ENCODE results near the gene DENND6B. TPM values are rescaled to one million over a fixed set of nuclear protein-coding genes. Genes with fewer than 3 reads are reported as not detected.

DENND6B gene
- total RNA-seq, 3 donors from 2014 or later (not counting 1 experiment from before 2014, with no cell fraction given), result 3.1 to 5.0 (median 4.5) TPM

DNA sequence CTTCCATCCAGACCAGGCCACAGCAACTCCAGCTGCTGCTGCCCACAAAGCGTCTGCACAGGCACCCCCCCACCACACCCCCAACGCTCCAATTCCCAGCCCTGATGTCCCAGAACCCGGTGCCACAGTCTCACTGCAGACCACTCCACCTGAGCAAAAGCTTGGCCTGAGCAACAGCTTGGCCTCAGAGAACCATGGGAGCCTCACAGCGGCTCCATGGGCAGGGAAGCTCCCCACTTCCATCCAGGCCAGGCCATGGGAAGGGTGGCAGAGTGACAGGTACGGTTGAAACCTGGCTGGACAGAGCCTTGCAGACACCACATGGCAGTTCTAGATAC is 32.5 kb downstream of the DENND6B start:
- H3K36me3 ChIP-seq (ENCODE audit: control insufficient read depth, insufficient read depth, low read length), result no peaks in the 10 kb centered on the region
- TF ChIP-seq, protein P1, sequence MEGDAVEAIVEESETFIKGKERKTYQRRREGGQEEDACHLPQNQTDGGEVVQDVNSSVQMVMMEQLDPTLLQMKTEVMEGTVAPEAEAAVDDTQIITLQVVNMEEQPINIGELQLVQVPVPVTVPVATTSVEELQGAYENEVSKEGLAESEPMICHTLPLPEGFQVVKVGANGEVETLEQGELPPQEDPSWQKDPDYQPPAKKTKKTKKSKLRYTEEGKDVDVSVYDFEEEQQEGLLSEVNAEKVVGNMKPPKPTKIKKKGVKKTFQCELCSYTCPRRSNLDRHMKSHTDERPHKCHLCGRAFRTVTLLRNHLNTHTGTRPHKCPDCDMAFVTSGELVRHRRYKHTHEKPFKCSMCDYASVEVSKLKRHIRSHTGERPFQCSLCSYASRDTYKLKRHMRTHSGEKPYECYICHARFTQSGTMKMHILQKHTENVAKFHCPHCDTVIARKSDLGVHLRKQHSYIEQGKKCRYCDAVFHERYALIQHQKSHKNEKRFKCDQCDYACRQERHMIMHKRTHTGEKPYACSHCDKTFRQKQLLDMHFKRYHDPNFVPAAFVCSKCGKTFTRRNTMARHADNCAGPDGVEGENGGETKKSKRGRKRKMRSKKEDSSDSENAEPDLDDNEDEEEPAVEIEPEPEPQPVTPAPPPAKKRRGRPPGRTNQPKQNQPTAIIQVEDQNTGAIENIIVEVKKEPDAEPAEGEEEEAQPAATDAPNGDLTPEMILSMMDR (IDR thresholded peaks at IDR 0.05), result no peak
- Mint-ChIP-seq H3K4me3 (no peak overlapping the region), H3K27me3 (ENCODE audit: low read depth in 2 of 2) (peaks cover 9 to 22% of the 10 kb centered on the region in 2 donors), H3K9me3 (no peaks in the 10 kb centered on the region), H3K4me1 (peaks cover 0 to 5% of the 10 kb centered on the region in 2 donors), H3K27ac (no peak overlapping the region), H3K36me3 (no peaks in the 10 kb centered on the region)
- H3K27ac ChIP-seq (ENCODE audit: low read length), result no peak overlapping the region
- WGBS (ENCODE audit: insufficient coverage), result 53% methylated on average over 5 of the region's 5 CpGs
- H3K27me3 ChIP-seq (ENCODE audit: control insufficient read depth, insufficient read depth, low read length), result no peaks in the 10 kb centered on the region
- no peaks in the 10 kb centered on the region for H3K9me3 ChIP-seq (ENCODE audit: control insufficient read depth, insufficient read depth, low read length)
- no peak overlapping the region for H3K4me3 ChIP-seq (ENCODE audit: low read length)
- ATAC-seq (no peak), DNase-seq (no peak)
- intact Hi-C loops (cut with micrococcal nuclease), result no loop called here
- peaks cover 27% of the 10 kb centered on the region for H3K4me1 ChIP-seq (ENCODE audit: control insufficient read depth, insufficient read depth, low read length)

DNA sequence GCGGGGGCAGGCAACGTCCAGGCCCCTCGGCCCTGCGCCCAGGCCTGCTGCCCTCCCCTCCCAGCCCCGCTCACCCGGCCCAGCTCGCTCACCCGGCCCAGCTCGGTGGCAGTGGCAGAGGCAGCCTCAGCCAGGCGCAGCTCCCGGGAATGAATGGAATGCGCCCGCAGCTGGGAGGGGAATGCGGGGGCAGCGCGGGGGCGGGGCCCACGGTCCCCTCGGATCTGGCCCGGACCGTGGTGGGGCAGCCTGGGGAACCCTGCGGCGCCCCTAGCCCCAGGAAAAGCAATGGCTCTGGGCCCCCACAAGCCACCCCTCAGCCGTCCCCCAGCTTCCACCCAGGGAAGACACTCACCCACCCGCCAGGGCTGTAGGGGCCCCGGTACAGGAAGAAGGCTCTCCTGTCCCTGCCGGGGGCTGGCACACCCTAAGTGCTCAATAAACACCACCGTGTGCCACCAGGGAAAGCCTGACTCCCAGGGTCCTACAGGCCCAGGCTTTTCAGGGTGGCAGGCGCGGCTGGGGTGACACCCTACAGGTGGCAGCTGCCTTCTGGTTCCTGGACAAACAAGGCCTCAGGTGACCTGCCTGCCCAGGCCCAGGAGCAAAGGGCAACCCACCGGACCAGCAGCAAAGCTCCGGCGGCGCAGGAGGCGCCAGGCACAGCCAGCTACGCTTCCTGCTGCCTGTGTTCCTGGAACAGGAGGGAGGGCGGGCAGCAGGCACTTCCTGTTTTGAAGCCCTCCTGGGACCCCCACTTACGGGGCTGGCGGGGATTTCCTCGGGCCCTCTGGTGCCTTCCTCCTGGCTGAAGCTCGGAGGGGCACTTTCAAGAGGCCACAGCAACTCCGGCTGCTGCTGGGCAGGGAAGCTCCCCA is 33.1 kb downstream of the DENND6B start:
- Mint-ChIP-seq H3K9me3 (no peaks in the 10 kb centered on the region), H3K4me1 (peaks cover 0 to 5% of the 10 kb centered on the region in 2 donors), H3K27me3 (ENCODE audit: low read depth in 2 of 2) (peaks cover 9 to 22% of the 10 kb centered on the region in 2 donors), H3K27ac (no peak overlapping the region), H3K36me3 (no peaks in the 10 kb centered on the region), H3K4me3 (no peak overlapping the region)
- Histone ChIP-seq H3K36me3 (ENCODE audit: control insufficient read depth, insufficient read depth, low read length) (no peaks in the 10 kb centered on the region), H3K4me1 (ENCODE audit: control insufficient read depth, insufficient read depth, low read length) (peaks cover 27% of the 10 kb centered on the region), H3K9me3 (ENCODE audit: control insufficient read depth, insufficient read depth, low read length) (no peaks in the 10 kb centered on the region), H3K4me3 (ENCODE audit: low read length) (no peak overlapping the region), H3K27ac (ENCODE audit: low read length) (no peak overlapping the region), H3K27me3 (ENCODE audit: control insufficient read depth, insufficient read depth, low read length) (no peaks in the 10 kb centered on the region)
- DNase-seq (no peak), ATAC-seq (no peak)
- TF ChIP-seq, protein P1 (IDR thresholded peaks at IDR 0.05), result no peak
- intact Hi-C loops (cut with micrococcal nuclease), result no loop called here
- WGBS (ENCODE audit: insufficient coverage), result 30% methylated on average over 42 of the region's 42 CpGs

DNA sequence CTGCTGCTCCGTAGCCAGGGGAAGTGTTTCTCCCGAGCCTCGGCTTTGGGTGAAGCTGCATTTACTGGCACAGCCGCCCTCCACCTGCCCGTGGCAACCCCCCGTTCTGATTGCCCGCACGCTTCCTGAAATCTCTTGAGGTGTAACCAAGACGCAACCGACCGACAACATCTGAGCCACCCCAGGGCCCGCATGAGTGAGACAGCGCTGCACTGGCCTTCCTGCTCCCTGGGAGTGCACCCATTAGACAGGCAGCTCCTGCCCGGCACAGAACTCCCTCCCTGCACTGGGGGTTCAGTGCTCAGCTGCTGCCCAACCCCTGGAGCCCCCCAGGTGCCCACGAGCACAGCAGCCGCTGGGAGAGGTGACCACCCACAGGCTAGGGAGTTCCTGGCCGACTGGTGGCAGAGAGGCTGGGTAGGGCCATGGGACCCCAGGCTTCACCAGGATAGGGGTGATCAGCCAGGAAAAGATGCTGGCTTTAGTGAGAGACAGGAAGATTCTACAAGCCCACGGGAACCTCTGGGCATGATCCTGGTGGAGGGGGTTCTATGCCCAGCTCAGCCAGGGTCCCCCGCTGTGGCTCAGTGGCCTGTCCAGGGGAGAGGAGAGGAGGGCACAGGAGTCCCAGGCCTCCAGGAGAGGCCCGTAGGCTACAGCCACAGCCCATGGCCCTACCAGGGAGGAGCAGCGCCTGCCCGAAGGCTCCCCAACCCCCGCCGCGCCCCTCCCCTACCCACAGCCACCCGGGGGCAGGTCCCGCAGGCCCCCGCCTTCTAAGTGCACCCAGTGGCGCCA is 34.0 kb downstream of the DENND6B start:
- H3K27ac Mint-ChIP-seq, result no peak overlapping the region
- WGBS (ENCODE audit: insufficient coverage), result 16% methylated on average over 29 of the region's 29 CpGs
- no peaks in the 10 kb centered on the region for H3K9me3 Mint-ChIP-seq
- H3K36me3 Mint-ChIP-seq, result no peaks in the 10 kb centered on the region
- H3K4me3 Mint-ChIP-seq, result no peak overlapping the region
- Histone ChIP-seq H3K27ac (ENCODE audit: low read length) (no peak overlapping the region), H3K36me3 (ENCODE audit: control insufficient read depth, insufficient read depth, low read length) (no peaks in the 10 kb centered on the region), H3K9me3 (ENCODE audit: control insufficient read depth, insufficient read depth, low read length) (no peaks in the 10 kb centered on the region), H3K27me3 (ENCODE audit: control insufficient read depth, insufficient read depth, low read length) (no peaks in the 10 kb centered on the region), H3K4me3 (ENCODE audit: low read length) (no peak overlapping the region), H3K4me1 (ENCODE audit: control insufficient read depth, insufficient read depth, low read length) (peaks cover 27% of the 10 kb centered on the region)
- ATAC-seq (no peak), DNase-seq (no peak)
- intact Hi-C loops (cut with micrococcal nuclease), result no loop called here
- TF ChIP-seq, protein P1 (IDR thresholded peaks at IDR 0.05), result no peak
- H3K4me1 Mint-ChIP-seq, result peaks cover 0 to 5% of the 10 kb centered on the region in 2 donors
- peaks cover 9 to 18% of the 10 kb centered on the region in 2 donors for H3K27me3 Mint-ChIP-seq (ENCODE audit: low read depth in 2 of 2)

Data from natural killer cell (primary cell).